IMR-90 (cell line): ENCODE data around the gene PVALEF. TPM values are rescaled to one million over a fixed set of nuclear protein-coding genes. Genes with fewer than 3 reads are reported as not detected.

Source experiments
- ATAC-seq: fragments of 200-7000 bp; cut with Tn5 transposase; 2 replicates; pipeline ENCODE4 v1.9.1; 2020; ENCODE audit warnings: low read depth, mild to moderate bottlenecking, moderate library complexity
- BruUV-seq: library from RNA; stranded (reverse); fragments of 400-500 nt; replicated peaks from 2 replicates; lab custom pipeline; 2021; lab: Mats Ljungman, UMichigan
- CTCF ChIA-PET: fragments of 300-600 bp; formaldehyde crosslinking; extraction: SDS; loops from one replicate; lab custom pipeline; 2021; ENCODE audit warnings: antibody characterized with exemption; lab: Yijun Ruan, JAX
- POLR2A ChIA-PET: fragments of 300-600 bp; sonication (Branson Sonifier 250); formaldehyde crosslinking; loops from one replicate; lab custom pipeline; 2022; ENCODE audit warnings: antibody characterized with exemption; ENCODE audit not compliant: unreplicated experiment; lab: Charles Lee
- DNase-seq: peaks from one replicate; pipeline ENCODE4 v3.0.0; 2013
- H2AFZ ChIP-seq: replicated peaks from 2 replicates; pipeline ENCODE3; 2013; ENCODE audit warnings: low read length, mild to moderate bottlenecking; ENCODE audit not compliant: poor library complexity
- H2AK5ac ChIP-seq: 2 replicates; pipeline ENCODE4 v1.6.1; 2013; ENCODE audit warnings: low read depth, low read length, inconsistent platforms
- H2AK9ac ChIP-seq: replicated peaks from 2 replicates; pipeline ENCODE3; 2013; ENCODE audit warnings: mild to moderate bottlenecking, low read depth, low read length, moderate library complexity; ENCODE audit not compliant: poor library complexity
- H2BK120ac ChIP-seq: 2 replicates; pipeline ENCODE4 v1.6.1; 2013; ENCODE audit warnings: low read depth, low read length, inconsistent platforms
- H2BK15ac ChIP-seq: 3 replicates; pipeline ENCODE4 v1.6.1; 2013; ENCODE audit warnings: low read depth, low read length, inconsistent platforms
- H2BK20ac ChIP-seq: 2 replicates; pipeline ENCODE4 v1.6.1; 2013; ENCODE audit warnings: low read depth, mild to moderate bottlenecking, inconsistent platforms, low read length, moderate library complexity
- H2BK5ac ChIP-seq: 2 replicates; pipeline ENCODE4 v1.6.1; 2013; ENCODE audit warnings: mild to moderate bottlenecking, low read depth, low read length, inconsistent platforms; ENCODE audit not compliant: poor library complexity, severe bottlenecking
- H3K14ac ChIP-seq: replicated peaks from 2 replicates; pipeline ENCODE4 v1.6.1; 2013; ENCODE audit warnings: low read depth, low read length, inconsistent platforms
- H3K18ac ChIP-seq: 2 replicates; pipeline ENCODE4 v1.6.1; 2013; ENCODE audit warnings: low read depth, low read length, control low read depth
- H3K23ac ChIP-seq: 2 replicates; pipeline ENCODE4 v1.6.1; 2013; ENCODE audit warnings: low read depth, low read length, inconsistent platforms
- H3K27ac ChIP-seq: 2 replicates; pipeline ENCODE4 v1.5.1; 2013; ENCODE audit warnings: mild to moderate bottlenecking, control low read depth, low read length; ENCODE audit not compliant: insufficient read depth
- H3K27me3 ChIP-seq: 2 replicates; pipeline ENCODE4 v1.6.1; 2013; ENCODE audit warnings: low read length; ENCODE audit not compliant: control insufficient read depth, insufficient read depth
- H3K36me3 ChIP-seq: 2 replicates; pipeline ENCODE4 v1.6.1; 2013; ENCODE audit warnings: low read length, mixed read lengths; ENCODE audit not compliant: control insufficient read depth, insufficient read depth
- H3K4ac ChIP-seq: 2 replicates; pipeline ENCODE4 v1.6.1; 2013; ENCODE audit warnings: low read depth, low read length, inconsistent platforms
- H3K4me1 ChIP-seq: 2 replicates; pipeline ENCODE4 v1.6.1; 2013; ENCODE audit warnings: low read length, mixed read lengths; ENCODE audit not compliant: control insufficient read depth, insufficient read depth
- H3K4me2 ChIP-seq: 2 replicates; pipeline ENCODE4 v1.6.1; 2013; ENCODE audit warnings: low read depth, mild to moderate bottlenecking, control low read depth, low read length, moderate library complexity
- H3K4me3 ChIP-seq: 2 replicates; pipeline ENCODE4 v1.5.1; 2013; ENCODE audit warnings: low read depth, mild to moderate bottlenecking, control low read depth, low read length, moderate library complexity; ENCODE audit not compliant: insufficient read depth
- H3K56ac ChIP-seq: 2 replicates; pipeline ENCODE4 v1.6.1; 2013; ENCODE audit warnings: low read length, inconsistent platforms; ENCODE audit not compliant: insufficient read depth; ENCODE audit errors: extremely low read depth
- H3K79me1 ChIP-seq, 2 experiments: 2 replicates each; pipeline ENCODE4 v1.6.1; 2013; ENCODE audit warnings: low read length in 2 of 2, inconsistent platforms in 1 of 2, low read depth in 1 of 2
- H3K9ac ChIP-seq: 2 replicates; pipeline ENCODE4 v1.6.1; 2013; ENCODE audit warnings: low read depth, low read length, control low read depth
- H3K9me1 ChIP-seq: 2 replicates; pipeline ENCODE4 v1.6.1; 2013; ENCODE audit warnings: low read length, inconsistent platforms; ENCODE audit not compliant: insufficient read depth
- H3K9me3 ChIP-seq: 2 replicates; pipeline ENCODE4 v1.6.1; 2013; ENCODE audit warnings: low read length; ENCODE audit not compliant: control insufficient read depth, insufficient read depth
- H4K20me1 ChIP-seq: 2 replicates; pipeline ENCODE4 v1.6.1; 2013; ENCODE audit warnings: low read length, inconsistent platforms; ENCODE audit not compliant: insufficient read depth
- H4K5ac ChIP-seq: 2 replicates; pipeline ENCODE4 v1.6.1; 2013; ENCODE audit warnings: mild to moderate bottlenecking, low read depth, low read length, control low read depth
- H4K8ac ChIP-seq, 2 experiments: 2 replicates each; pipeline ENCODE4 v1.6.1; 2013; ENCODE audit warnings: low read depth in 2 of 2, low read length in 2 of 2, control low read depth in 1 of 2, inconsistent platforms in 1 of 2
- H4K91ac ChIP-seq: 2 replicates; pipeline ENCODE4 v1.6.1; 2013; ENCODE audit warnings: low read depth, low read length, inconsistent platforms; ENCODE audit not compliant: insufficient read depth
- CEBPB ChIP-seq: IDR thresholded peaks from 2 replicates; pipeline ENCODE4 v1.6.1; 2012; ENCODE audit warnings: low read depth, low read length, improper control_type of control experiment
- CTCF ChIP-seq: conservative IDR thresholded peaks from 2 replicates; pipeline ENCODE4 v1.5.1; 2012; ENCODE audit warnings: mild to moderate bottlenecking, low read depth, low read length, improper control_type of control experiment
- ELK1 ChIP-seq: fragments of 150-350 bp; IDR thresholded peaks from 2 replicates; pipeline ENCODE4 v1.6.1; 2016; ENCODE audit warnings: low read depth, mild to moderate bottlenecking, low read length, moderate library complexity, borderline replicate concordance
- FOS ChIP-seq: fragments of 150-350 bp; IDR thresholded peaks from 2 replicates; pipeline ENCODE4 v1.6.1; 2016; ENCODE audit warnings: low read depth, low read length
- MAFK ChIP-seq: IDR thresholded peaks from 2 replicates; pipeline ENCODE4 v1.6.1; 2012; ENCODE audit warnings: low read depth, low read length, improper control_type of control experiment
- MAZ ChIP-seq: IDR thresholded peaks from 2 replicates; pipeline ENCODE4 v1.6.1; 2012; ENCODE audit warnings: low read depth, mild to moderate bottlenecking, low read length, improper control_type of control experiment, moderate library complexity, borderline replicate concordance
- MXI1 ChIP-seq: IDR thresholded peaks from 2 replicates; pipeline ENCODE4 v1.6.1; 2012; ENCODE audit warnings: low read depth, mild to moderate bottlenecking, low read length, moderate library complexity, borderline replicate concordance
- NFE2L2 ChIP-seq: fragments of 150-350 bp; IDR thresholded peaks from 2 replicates; pipeline ENCODE4 v1.6.1; 2016; ENCODE audit warnings: low read depth, mild to moderate bottlenecking, low read length
- POLR2A ChIP-seq: IDR thresholded peaks from 2 replicates; pipeline ENCODE4 v1.6.1; 2012; ENCODE audit warnings: mild to moderate bottlenecking, low read depth, low read length
- RAD21 ChIP-seq: IDR thresholded peaks from 2 replicates; pipeline ENCODE4 v1.6.1; 2012; ENCODE audit warnings: low read length, improper control_type of control experiment
- RCOR1 ChIP-seq: IDR thresholded peaks from 2 replicates; pipeline ENCODE4 v1.6.1; 2012; ENCODE audit warnings: mild to moderate bottlenecking, low read length, improper control_type of control experiment; ENCODE audit not compliant: insufficient replicate concordance
- RFX5 ChIP-seq: IDR thresholded peaks from 2 replicates; pipeline ENCODE4 v1.8.0; 2012; ENCODE audit warnings: low read depth, mild to moderate bottlenecking, low read length, moderate library complexity
- SMC3 ChIP-seq: fragments of 150-350 bp; IDR thresholded peaks from 2 replicates; pipeline ENCODE4 v1.6.1; 2016; ENCODE audit warnings: low read depth, mild to moderate bottlenecking, antibody characterized with exemption, low read length, moderate library complexity
- WGBS, 2 experiments: methylation state at CpG; one replicate each; pipeline versions ENCODE4 v1.1.5 to v1.1.7; 2013; ENCODE audit warnings: missing lambda C conversion rate in 2 of 2; ENCODE audit not compliant: insufficient read length in 1 of 2; ENCODE audit errors: extremely low coverage in 2 of 2; 5-methylcytosine and 5-hydroxymethylcytosine counted together
- dilution Hi-C: fragments of 300-500 bp; cut with HindIII; formaldehyde crosslinking; loops from one replicate; pipeline ENCODE4 v1.14.3; 2018; ENCODE audit warnings: low sequenced_read_pairs; ENCODE audit not compliant: unreplicated experiment
- in situ Hi-C: fragments of 300-500 bp; cut with MboI; formaldehyde crosslinking; loops from 3 replicates; pipeline ENCODE4 v1.14.3; 2019; ENCODE audit warnings: low sequenced_read_pairs, inconsistent platforms, mixed read lengths
- intact Hi-C: fragments of 100-400 bp; cut with micrococcal nuclease; formaldehyde crosslinking; loops from 2 replicates; pipeline ENCODE4 v1.10.0; 2022
- polyA plus RNA-seq, 3 experiments: library from polyadenylated mRNA; depleted of rRNA; stranded (reverse); fragments of >200 nt; gene quantifications; 2 replicates each; pipeline ENCODE4 v1.2.3, GENCODE V29; 2012; ENCODE audit warnings: low replicate concordance in 1 of 3
- total RNA-seq: library from RNA; depleted of rRNA; stranded (reverse); fragments of >200 nt; gene quantifications from 2 replicates; pipeline ENCODE4 v1.2.3, GENCODE V29; 2012
- TF ChIP-seq, protein P1 (sequence below): fragments of 150-350 bp; IDR thresholded peaks from 2 replicates; pipeline ENCODE4 v1.6.1; 2017; ENCODE audit warnings: mild to moderate bottlenecking, antibody characterized with exemption, low read length, low read depth

Gene PVALEF
- total and polyA plus RNA-seq, 2 of the 4 experiments (the other 2 are of a cell fraction): not detected

- H4K5ac ChIP-seq: no peak overlapping the region
- H3K56ac ChIP-seq: no peak overlapping the region
- CTCF ChIA-PET: no interaction called here
- no peak overlapping the region for H3K4ac ChIP-seq
- H3K4me1 ChIP-seq: no peaks in the 10 kb centered on the region
- H2AK5ac ChIP-seq: no peak overlapping the region
- intact Hi-C loops: no loop called here
- H3K4me3 ChIP-seq: no peak overlapping the region
- H3K27me3 ChIP-seq: peaks cover 22% of the 10 kb centered on the region
- H4K8ac ChIP-seq: no peak overlapping the region
- POLR2A ChIA-PET: no interaction called here
- no peaks in the 10 kb centered on the region for H3K9me1 ChIP-seq
- H4K20me1 ChIP-seq: no peaks in the 10 kb centered on the region
- no peaks in the 10 kb centered on the region for H3K9me3 ChIP-seq
- H4K91ac ChIP-seq: no peak overlapping the region
- no peaks in the 10 kb centered on the region for H3K79me1 ChIP-seq
- no peak overlapping the region for H3K4me2 ChIP-seq
- 85% methylated on average over 16 of the region's 23 CpGs; no CpG with 5 or more reads in 1 of the 2 experiments for WGBS, 2 experiments
- in situ Hi-C loops: no loop called here
- H2BK20ac ChIP-seq: no peak overlapping the region
- H3K9ac ChIP-seq: no peak overlapping the region
- no peak overlapping the region for H3K23ac ChIP-seq
- BruUV-seq: no TSS peak
- no peak for TF ChIP-seq MAZ
- TF ChIP-seq CEBPB: no peak
- TF ChIP-seq MXI1: no peak
- TF ChIP-seq, protein P1, sequence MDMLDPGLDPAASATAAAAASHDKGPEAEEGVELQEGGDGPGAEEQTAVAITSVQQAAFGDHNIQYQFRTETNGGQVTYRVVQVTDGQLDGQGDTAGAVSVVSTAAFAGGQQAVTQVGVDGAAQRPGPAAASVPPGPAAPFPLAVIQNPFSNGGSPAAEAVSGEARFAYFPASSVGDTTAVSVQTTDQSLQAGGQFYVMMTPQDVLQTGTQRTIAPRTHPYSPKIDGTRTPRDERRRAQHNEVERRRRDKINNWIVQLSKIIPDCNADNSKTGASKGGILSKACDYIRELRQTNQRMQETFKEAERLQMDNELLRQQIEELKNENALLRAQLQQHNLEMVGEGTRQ: no peak
- TF ChIP-seq CTCF: no peak
- no peak for TF ChIP-seq ELK1
- TF ChIP-seq NFE2L2: no peak
- no peak for TF ChIP-seq SMC3
- TF ChIP-seq RAD21: no peak
- no peak for TF ChIP-seq RFX5
- no peak for TF ChIP-seq MAFK
- TF ChIP-seq FOS: no peak
- no peak for TF ChIP-seq RCOR1
- no peak for TF ChIP-seq POLR2A
- dilution Hi-C loops: no loop called here
- H2AFZ ChIP-seq: no peak overlapping the region
- no peak overlapping the region for H3K14ac ChIP-seq
- no peak for ATAC-seq
- H3K27ac ChIP-seq: no peak overlapping the region
- no peak overlapping the region for H2AK9ac ChIP-seq
- H3K18ac ChIP-seq: no peak overlapping the region
- DNase-seq: no peak
- no peak overlapping the region for H2BK120ac ChIP-seq
- no peak overlapping the region for H2BK15ac ChIP-seq
- H3K36me3 ChIP-seq: no peaks in the 10 kb centered on the region
- no peak overlapping the region for H2BK5ac ChIP-seq
Observed at GRCh38 chr17:81128774-81129173, 36.5 kb upstream of the PVALEF start.
